ENCODE measurements around the gene CMTM2. TPM values are rescaled to one million over a fixed set of nuclear protein-coding genes. Genes with fewer than 3 reads are reported as not detected.
"Not testable (repeated sequence)": the region's sequence is repeated elsewhere in the genome, so short reads cannot be mapped to it uniquely, and the experiment has no call there.

Gene CMTM2
- total RNA-seq, 1 experiment from 2014 or later: not detected

GRCh38 chr16:66551348-66551759 lies 27.9 kb upstream of the CMTM2 start:
- DNase-seq (ENCODE audit: low read depth): peak; percentile 65

GRCh38 chr16:66551788-66552285 lies 27.4 kb upstream of the CMTM2 start:
- in situ Hi-C loops (cut with HindIII; ENCODE audit: low pct_unique_long_range_greater_than_20kb, low sequenced_read_pairs): no loop called here
- DNase-seq (ENCODE audit: low read depth): no peak

More at GRCh38 chr16:66551348-66551759, 27.9 kb upstream of the CMTM2 start:
- in situ Hi-C loops (cut with HindIII; ENCODE audit: low pct_unique_long_range_greater_than_20kb, low sequenced_read_pairs): no loop called here

DNA sequence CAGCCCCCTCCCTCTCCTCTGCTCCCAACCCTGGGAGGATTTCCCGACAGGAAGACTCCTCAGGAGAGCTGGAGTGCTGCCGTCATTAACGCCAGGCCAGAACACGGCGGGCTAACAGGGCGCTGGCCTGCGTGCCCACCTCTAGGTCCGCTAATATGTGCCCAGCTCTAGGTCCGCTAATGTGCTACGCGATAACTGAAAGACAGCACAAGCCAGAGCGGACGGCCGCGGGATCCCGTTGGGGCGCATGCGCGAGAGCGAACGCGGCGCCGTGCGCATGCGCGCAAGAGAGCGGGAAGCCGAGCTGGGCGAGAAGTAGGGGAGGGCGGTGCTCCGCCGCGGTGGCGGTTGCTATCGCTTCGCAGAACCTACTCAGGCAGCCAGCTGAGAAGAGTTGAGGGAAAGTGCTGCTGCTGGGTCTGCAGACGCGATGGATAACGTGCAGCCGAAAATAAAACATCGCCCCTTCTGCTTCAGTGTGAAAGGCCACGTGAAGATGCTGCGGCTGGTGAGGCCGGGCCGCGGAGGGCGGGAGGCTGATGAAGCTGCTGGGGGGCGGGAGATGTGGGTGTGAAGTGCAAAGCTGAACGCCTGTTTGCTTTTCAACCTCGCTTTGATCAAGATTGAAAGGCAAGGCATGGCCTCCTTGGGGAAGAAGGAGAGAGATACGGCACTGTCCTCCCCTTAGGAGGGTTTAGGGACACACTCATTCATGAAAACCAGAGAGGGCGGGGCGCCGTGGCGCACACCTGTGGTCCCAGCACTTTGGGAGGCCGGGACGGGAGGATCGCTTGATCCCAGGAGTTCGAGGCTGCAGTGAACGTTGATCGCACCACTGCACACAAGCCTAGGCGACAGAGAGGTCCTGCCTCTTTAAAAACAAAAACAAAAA lies 26.7 kb upstream of the CMTM2 start, which contains the start of gene CKLF:
Gene CKLF, plus strand, starts transcription at position 291 of the 892 bp plus-strand sequence. Its CDS starts 140 bp downstream, at position 431.
- in situ Hi-C loops (cut with HindIII; ENCODE audit: low pct_unique_long_range_greater_than_20kb, low sequenced_read_pairs): no loop called here
- peak; percentile 90 for DNase-seq (ENCODE audit: low read depth)

GRCh38 chr16:66553223-66553622 lies 26.0 kb upstream of the CMTM2 start:
- no peak for DNase-seq (ENCODE audit: low read depth)
- in situ Hi-C loops (cut with HindIII; ENCODE audit: low pct_unique_long_range_greater_than_20kb, low sequenced_read_pairs): no loop called here

DNA sequence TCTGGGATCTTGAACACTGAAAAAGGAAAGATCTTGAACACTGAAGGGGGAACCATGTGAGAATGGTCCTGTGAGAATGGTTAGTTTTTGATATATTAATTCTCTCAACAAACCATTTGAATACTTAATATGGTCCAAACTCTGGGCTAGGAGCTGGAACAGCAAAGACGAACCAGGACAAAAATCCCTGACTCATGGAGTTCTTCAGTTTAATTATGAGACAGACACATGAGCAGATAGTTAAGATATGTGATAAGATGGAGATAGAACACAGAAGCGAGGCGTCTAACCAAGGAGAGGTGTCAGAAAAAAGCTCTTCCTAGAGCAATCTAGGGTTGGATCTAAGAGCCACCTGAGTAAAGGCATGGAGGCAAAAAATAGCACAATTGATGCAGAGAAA lies 25.2 kb upstream of the CMTM2 start:
- DNase-seq (ENCODE audit: low read depth): no peak
- in situ Hi-C loops (cut with HindIII; ENCODE audit: low pct_unique_long_range_greater_than_20kb, low sequenced_read_pairs): no loop called here

DNA sequence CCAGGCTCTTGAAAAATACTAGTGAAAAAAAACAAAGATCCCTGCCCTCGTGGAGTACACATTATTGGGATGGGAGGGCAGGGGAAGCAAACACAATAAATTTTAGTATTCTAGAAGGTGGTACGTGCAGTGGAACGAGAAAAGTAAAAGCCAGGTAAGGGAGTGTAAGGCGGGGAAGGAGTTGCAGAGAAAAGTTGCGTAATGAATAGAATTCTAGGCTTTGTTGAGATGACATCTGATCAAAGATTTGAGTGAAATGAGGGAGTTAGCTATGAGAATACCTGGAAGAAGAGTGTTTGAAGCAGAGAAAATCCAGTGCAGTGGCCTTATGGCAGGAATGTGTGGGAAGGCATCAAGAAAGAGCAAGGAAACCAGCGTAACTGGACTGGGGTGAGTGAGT lies 24.8 kb upstream of the CMTM2 start:
- no peak for DNase-seq (ENCODE audit: low read depth)
- in situ Hi-C loops (cut with HindIII; ENCODE audit: low pct_unique_long_range_greater_than_20kb, low sequenced_read_pairs): no loop called here

GRCh38 chr16:66560107-66560506 lies 19.2 kb upstream of the CMTM2 start:
- in situ Hi-C loops (cut with HindIII; ENCODE audit: low pct_unique_long_range_greater_than_20kb, low sequenced_read_pairs): no loop called here
- DNase-seq (ENCODE audit: low read depth): no peak

- no peak for DNase-seq (ENCODE audit: low read depth)
- in situ Hi-C loops (cut with HindIII; ENCODE audit: low pct_unique_long_range_greater_than_20kb, low sequenced_read_pairs): no loop called here
Measured at GRCh38 chr16:66561381-66562080, 17.7 kb upstream of the CMTM2 start.

DNA sequence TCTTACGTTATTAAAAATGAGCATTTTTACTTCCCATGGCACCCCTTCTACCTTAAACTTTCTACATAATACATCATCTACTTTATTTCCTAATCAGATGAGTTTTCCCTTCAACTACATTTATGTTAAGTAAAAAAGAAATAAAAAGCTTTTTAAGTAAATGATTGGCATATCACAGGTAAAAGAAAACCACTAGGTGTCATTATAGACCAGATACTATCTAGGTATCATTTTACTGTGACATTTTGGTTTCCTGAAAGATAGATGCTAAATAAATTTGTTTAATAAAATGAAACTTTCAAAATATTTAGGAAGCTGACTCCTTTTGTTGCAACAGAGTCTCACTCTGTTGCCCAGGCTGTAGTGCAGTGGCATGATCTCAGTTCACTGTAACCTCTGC lies 16.9 kb upstream of the CMTM2 start:
- DNase-seq (ENCODE audit: low read depth): no peak
- in situ Hi-C loops (cut with HindIII; ENCODE audit: low pct_unique_long_range_greater_than_20kb, low sequenced_read_pairs): no loop called here

DNA sequence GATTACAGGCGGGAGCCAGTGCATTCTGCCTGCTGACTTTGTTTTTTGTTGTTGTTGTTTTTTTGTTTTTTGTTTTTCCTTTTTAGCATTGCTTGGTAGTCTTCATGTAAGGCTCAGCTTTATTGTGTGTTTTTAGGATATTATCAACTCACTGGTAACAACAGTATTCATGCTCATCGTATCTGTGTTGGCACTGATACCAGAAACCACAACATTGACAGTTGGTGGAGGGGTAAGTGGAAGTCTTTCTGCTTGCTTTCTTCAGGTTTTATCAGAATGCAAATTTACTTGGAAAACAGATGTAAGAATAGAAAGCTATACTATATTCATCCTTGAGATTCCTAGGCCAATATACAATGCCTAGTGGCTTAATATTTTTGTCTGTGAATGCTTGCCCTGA lies 16.3 kb upstream of the CMTM2 start:
- in situ Hi-C loops (cut with HindIII; ENCODE audit: low pct_unique_long_range_greater_than_20kb, low sequenced_read_pairs): no loop called here
- no peak for DNase-seq (ENCODE audit: low read depth)

DNA sequence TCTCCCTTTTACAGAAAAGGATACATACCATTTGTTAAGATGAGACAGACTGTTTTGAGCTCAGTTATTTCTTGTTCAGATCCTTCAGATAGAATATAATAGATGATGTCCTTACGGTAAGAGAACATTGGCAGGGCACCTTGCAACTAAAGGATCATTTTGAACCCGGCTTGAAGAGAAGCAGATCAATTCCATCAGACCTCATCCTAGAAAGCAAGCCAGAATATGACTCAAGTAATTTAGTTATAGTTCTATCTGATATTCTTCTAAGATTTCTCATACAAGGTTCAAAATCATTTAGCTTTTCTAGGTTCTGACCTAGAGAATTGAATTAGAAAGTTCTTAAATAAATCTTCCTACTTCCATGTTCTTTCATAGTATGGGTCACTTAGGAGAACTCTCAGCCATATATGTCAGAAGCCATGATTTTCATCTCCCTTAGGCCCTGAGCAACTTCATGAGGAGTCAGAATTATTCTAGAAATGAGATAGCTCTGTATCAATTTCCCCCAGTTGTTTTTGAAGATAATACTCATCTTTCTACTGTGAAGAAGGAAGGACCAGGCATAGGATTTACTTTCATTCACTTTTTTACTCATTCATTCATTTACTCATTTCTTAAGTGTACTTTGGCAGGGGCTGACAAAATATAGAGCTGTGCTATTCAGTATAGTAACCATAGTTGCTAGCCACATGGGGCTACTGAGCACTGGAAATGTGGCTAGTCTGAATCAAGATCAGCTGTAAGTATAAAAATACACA lies 15.5 kb upstream of the CMTM2 start:
- no peak for DNase-seq (ENCODE audit: low read depth)
- in situ Hi-C loops (cut with HindIII; ENCODE audit: low pct_unique_long_range_greater_than_20kb, low sequenced_read_pairs): no loop called here

DNA sequence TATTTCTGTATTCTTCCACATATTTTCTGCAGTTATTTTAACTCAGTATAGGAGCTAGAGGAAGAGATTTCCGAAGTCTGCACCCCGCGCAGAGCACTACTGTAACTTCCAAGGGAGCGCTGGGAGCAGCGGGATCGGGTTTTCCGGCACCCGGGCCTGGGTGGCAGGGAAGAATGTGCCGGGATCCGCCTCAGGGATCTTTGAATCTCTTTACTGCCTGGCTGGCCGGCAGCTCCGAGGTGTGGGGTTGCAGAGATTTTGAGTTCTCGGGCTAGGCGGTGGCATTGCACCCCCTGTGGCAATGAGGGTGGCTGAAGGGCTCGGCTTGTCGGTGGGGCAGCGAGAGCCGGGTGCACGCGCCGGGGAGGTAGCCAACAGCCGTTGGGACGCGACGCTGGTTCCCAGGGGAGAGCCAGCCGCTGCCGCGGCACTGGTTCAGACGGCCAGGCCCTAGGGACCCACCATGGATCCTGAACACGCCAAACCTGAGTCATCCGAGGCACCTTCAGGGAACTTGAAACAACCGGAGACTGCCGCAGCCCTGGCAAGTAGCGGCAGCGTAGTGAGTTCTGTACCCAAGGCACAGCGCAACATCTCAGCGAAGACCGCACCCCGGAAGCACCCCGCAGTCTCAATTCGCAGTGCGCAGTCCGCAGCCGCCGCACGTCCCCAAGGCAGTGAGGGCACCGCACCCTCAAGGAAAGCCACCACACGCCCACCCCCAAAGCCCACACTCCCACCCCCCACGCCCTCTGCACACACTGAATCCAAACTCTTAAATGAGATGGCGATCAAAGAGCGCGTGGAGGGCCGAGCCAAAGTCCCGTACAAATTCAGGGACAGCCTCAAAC lies 13.0 kb upstream of the CMTM2 start, which contains the start of gene CMTM1:
Gene CMTM1, plus strand, starts transcription at position 389 of the 851 bp plus-strand sequence. Its CDS starts 75 bp downstream, at position 464.
- in situ Hi-C loops (cut with HindIII; ENCODE audit: low pct_unique_long_range_greater_than_20kb, low sequenced_read_pairs): no loop called here
- no peak for DNase-seq (ENCODE audit: low read depth)

- DNase-seq (ENCODE audit: low read depth); in situ Hi-C loops (cut with HindIII; ENCODE audit: low pct_unique_long_range_greater_than_20kb, low sequenced_read_pairs): not testable (repeated sequence)
Measured at GRCh38 chr16:66567270-66567669, 12.0 kb upstream of the CMTM2 start.

DNA sequence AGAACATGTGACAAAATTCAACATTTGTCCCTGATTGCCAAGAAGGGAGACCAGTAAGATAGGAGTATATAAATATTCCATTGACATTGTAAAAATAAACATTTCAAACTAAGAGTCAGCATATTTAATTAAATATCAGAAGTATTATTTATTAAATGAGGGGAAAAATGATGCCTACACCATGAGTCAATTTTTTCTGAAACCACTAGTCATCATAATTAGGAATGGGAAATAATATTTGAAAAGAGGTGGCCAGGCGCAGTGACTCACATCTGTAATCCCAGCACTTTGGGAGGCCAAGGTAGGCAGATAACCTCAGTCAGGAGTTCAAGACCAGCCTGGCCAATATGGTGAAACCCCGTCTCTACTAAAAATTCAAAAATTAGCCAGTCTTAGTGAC lies 10.9 kb upstream of the CMTM2 start:
- no peak for DNase-seq (ENCODE audit: low read depth)
- in situ Hi-C loops (cut with HindIII; ENCODE audit: low pct_unique_long_range_greater_than_20kb, low sequenced_read_pairs): no loop called here

DNA sequence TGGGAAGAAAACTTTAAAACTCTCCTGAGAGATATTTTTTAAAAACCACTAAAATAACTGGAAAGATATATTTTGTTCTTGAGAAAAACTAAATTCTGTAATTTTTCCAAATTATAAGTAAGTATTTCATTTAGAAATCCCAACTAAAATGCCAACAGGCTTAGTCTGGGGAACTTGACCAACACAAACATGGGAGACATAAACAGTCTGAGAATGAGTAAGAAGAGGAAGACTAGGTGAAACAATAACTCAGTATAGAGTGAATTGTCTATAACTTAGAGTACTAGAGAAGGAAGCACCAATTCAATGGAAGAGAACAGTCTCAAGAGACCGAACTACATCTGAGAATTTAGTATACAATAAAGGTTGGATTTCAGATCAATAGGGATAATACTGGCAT lies 10.1 kb upstream of the CMTM2 start:
- DNase-seq (ENCODE audit: low read depth): no peak
- in situ Hi-C loops (cut with HindIII; ENCODE audit: low pct_unique_long_range_greater_than_20kb, low sequenced_read_pairs): no loop called here

GRCh38 chr16:66569827-66570405 lies 9.3 kb upstream of the CMTM2 start:
- in situ Hi-C loops (cut with HindIII; ENCODE audit: low pct_unique_long_range_greater_than_20kb, low sequenced_read_pairs): no loop called here
- DNase-seq (ENCODE audit: low read depth): peak; percentile 35

- no peak for DNase-seq (ENCODE audit: low read depth)
- in situ Hi-C loops (cut with HindIII; ENCODE audit: low pct_unique_long_range_greater_than_20kb, low sequenced_read_pairs): no loop called here
Measured at GRCh38 chr16:66572356-66572755, 6.9 kb upstream of the CMTM2 start.
